Stimulated activated CD8-positive, alpha-beta memory T cell treated with anti-CD3 and anti-CD28 coated beads, Interleukin-4, amount 100 ng/mL, for 4 hours (primary cell): ENCODE measurements around the gene ATP9B.
"Not testable (repeated sequence)": the region's sequence is repeated elsewhere in the genome, so short reads cannot be mapped to it uniquely, and the experiment has no call there.

Experiments
- DNase-seq, 2 donors: peaks; one replicate each; pipeline ENCODE4 v3.0.0-alpha.2; 2020; ENCODE audit warnings: low read depth in 2 of 2, low spot score in 1 of 2

ATP9B gene

GRCh38 chr18:79326413-79327198, 257.4 kb downstream of the ATP9B start:
- no peak for DNase-seq

GRCh38 chr18:79327199-79327721, 258.1 kb downstream of the ATP9B start:
- DNase-seq, result no peak

GRCh38 chr18:79327915-79328314, 258.7 kb downstream of the ATP9B start:
- not testable (repeated sequence) for DNase-seq

- no peak for DNase-seq
These were observed 259.7 kb downstream of the ATP9B start for GRCh38 chr18:79328887-79329286.

- no peak for DNase-seq
These were observed 260.6 kb downstream of the ATP9B start for GRCh38 chr18:79329786-79330185.

GRCh38 chr18:79332646-79333045, 263.5 kb downstream of the ATP9B start:
- no peak for DNase-seq

GRCh38 chr18:79333046-79333445, 263.9 kb downstream of the ATP9B start:
- no peak for DNase-seq

GRCh38 chr18:79334496-79335233, 265.5 kb downstream of the ATP9B start:
- no peak for DNase-seq

GRCh38 chr18:79335833-79336360, 266.7 kb downstream of the ATP9B start:
- DNase-seq, result no peak

- DNase-seq, result no peak
These were observed 267.5 kb downstream of the ATP9B start for GRCh38 chr18:79336556-79337142.

GRCh38 chr18:79337184-79337583, 268.0 kb downstream of the ATP9B start:
- DNase-seq, result no peak

GRCh38 chr18:79337620-79338019, 268.4 kb downstream of the ATP9B start:
- no peak for DNase-seq

- no peak for DNase-seq
These were observed 270.1 kb downstream of the ATP9B start for GRCh38 chr18:79339094-79339908.

- no peak for DNase-seq
These were observed 274.5 kb downstream of the ATP9B start for GRCh38 chr18:79343567-79344207.

- no peak for DNase-seq
These were observed 275.0 kb downstream of the ATP9B start for GRCh38 chr18:79344208-79344581.

GRCh38 chr18:79345366-79345765, 276.2 kb downstream of the ATP9B start:
- DNase-seq, result no peak

GRCh38 chr18:79345981-79346380, 276.8 kb downstream of the ATP9B start:
- no peak for DNase-seq

GRCh38 chr18:79348066-79348465, 278.9 kb downstream of the ATP9B start:
- DNase-seq, result no peak

- DNase-seq, result no peak
These were observed 283.2 kb downstream of the ATP9B start for GRCh38 chr18:79352432-79352831.

- no peak for DNase-seq
These were observed 284.1 kb downstream of the ATP9B start for GRCh38 chr18:79353267-79353666.
